GM19468 (cell line): ENCODE measurements around the gene EYA4.
"Not testable (repeated sequence)": the region's sequence is repeated elsewhere in the genome, so short reads cannot be mapped to it uniquely, and the experiment has no call there.

ENCODE experiments used
- ATAC-seq: cut with Tn5 transposase; IDR thresholded peaks from one replicate; pipeline ENCODE4 v1.9.1; 2021; ENCODE audit warnings: mild to moderate bottlenecking, moderate library complexity, moderate number of reproducible peaks; ENCODE audit not compliant: unreplicated experiment; ENCODE audit errors: extremely low read depth

The EYA4 gene

DNA sequence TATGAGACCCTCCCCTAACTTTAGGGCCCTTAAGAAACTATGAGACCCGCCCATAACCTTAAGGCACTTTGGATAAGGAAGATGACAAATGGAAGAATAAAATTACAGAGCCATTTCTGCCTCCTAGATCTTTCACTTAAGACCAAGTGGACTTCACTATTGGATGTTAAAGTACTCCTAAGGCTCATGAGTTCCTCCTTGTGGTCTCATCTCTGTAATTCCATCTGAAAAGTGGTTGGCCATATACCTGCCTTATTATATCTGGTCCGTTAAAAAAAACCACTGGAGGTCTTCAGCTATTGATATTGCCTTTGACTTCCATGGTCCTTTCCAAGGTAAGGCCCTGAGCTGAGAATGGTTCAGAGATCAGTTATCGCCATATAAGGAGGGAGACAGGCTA is 310.3 kb downstream of the EYA4 start:
- no peak for ATAC-seq

DNA sequence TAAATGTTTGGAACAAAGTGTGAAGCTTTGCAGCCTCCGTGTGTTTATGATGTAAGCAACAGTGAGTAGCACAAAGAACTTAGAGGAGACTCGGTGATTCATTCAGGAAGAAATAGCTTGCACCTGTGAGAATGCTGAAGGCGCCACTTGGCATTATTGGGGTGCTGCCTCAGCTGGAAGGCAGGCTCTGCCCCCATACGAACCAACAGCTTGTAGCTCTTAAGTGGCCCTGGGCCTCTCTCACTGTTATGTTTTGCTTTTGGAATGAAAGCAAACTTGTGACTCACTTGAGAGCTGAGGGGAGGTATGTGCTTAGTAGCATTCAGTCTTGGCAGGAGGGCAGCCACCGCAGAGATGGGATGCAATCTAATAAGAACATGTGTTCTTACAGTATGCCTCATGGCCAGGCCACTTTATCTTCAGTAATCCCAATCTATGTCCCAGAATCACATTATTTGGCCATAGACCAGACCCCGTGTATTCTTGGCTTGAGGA is 310.7 kb downstream of the EYA4 start:
- no peak for ATAC-seq

DNA sequence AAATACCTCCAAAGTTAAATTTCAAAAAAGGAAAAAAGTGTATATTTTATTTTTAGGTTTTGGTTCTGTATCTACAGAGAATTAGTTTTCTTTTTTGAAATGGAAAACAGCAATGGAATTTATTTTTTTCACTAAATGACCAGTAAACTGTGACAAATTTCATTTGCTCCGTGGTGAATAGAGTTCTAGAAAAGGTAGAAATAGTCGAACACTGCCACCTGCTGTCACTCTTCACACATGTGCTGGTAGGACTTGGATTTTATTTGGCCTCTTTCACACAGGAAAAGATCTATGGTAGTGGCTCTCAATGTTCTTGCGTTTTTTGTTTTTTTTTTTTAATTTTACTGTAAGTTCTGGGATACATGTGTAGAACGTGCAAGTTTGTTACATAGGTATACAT is 312.5 kb downstream of the EYA4 start:
- ATAC-seq: no peak

DNA sequence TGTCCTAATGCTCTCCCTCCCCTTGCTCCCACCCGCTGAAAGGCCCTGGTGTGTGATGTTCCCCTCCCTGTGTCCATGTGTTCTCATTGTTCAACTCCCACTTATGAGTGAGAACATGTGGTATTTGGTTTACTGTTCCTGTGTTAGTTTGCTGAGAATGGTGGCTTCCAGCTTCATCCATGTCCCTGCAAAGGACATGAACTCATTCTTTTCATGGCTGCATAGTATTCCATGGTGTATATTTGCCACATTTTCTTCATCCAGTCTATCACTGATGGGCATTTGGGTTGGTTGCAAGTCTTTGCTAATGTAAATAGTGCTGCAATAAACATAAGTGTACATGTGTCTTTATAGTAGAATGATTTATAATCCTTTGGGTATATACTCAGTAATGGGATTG is 313.0 kb downstream of the EYA4 start:
- ATAC-seq: not testable (repeated sequence)

DNA sequence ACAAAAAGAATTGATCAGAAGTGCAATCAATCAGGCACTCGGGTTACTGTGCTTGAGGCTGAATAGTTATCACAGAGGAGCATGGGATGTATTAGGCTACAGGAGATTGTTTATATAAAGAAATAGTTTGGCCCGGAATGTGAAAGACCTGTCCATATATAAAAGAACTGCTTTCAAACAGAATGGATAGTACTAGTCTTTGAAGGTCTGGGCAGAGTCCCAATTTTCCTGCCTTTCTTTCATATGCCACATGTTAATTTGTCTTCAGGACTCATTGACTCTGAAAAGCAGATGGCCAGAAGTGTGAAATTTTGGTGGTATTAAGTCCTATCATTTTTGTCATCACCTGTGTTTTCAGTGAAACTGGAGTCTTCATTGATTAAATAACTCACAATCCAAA is 314.5 kb downstream of the EYA4 start:
- no peak for ATAC-seq

DNA sequence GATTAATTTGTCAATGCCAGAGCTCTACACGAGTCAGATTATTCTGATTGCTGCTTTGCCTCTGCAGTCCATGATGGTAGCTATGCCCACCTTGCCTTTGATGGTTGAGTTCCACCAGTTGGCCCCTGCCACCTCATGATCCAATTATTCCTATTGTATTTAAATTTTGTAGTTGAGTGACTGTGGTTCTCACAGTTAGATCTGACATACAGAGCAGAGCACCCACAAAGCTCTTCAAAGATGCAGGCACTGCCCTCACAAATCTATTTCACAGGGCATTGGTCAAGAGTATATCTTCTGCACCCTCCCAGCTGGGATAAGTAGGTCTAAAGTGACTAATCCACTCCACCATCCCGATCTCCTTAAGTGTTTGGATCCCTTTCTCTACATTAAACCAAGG is 318.8 kb downstream of the EYA4 start:
- ATAC-seq: no peak

DNA sequence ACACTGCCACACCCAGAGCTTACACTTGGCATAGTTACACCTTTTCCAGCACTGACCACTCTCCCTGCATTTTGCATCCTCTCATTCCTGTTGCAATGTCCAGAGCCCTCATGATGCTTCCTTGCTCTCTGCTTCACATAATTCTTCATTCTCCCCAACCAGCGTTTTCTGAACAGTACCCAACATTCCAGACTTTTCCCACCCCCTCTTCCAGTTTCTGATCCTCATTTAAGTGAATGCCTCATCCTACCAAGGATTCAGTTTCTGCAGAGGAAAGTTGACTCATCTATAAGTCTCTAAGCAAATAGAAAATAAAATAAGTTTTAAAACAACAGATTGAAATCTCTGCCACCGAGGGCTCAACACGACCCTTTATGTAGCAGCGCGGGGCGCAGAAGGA is 326.5 kb downstream of the EYA4 start:
- ATAC-seq: no peak

DNA sequence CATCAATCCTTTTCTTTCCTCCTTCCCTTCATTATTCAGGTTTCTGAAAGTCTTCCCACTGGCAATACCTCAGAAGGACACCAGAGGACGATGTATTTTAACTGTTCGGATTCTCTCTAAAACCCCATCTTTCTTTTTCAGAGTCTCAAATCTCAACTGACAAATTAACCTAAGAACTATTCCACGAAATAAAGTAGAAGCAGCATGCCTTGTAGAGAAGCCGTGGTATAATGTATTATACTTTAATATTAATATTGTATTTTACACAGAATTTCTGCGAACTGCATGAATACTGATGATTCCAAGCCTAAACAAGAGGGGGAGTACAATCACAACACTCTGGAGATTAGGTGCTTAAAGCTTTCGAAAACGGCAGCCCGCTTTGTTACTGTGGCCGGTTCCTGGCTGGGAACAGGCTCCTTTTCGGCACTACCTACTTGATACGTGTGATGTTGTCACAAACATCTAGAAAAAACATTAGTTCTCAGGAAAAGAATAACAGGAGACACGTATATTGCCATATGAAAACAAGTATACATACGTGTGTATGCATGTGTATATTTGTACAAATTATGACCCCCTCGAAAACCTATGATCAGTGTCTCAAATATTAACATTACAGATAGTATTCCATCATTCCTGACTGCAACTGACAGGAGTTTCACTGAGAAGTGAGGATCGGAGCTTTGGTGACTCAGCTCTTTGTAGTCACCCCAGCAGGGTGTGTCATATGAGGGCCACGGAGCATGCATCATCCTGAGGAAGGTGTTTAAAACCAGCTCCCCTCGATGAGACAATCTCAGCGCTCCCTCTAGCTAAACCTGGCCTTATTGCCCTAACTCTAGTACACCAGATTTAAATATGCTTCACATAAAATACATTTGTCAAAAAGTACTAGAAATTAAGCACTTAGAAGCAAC is 328.1 kb downstream of the EYA4 start:
- ATAC-seq: no peak

DNA sequence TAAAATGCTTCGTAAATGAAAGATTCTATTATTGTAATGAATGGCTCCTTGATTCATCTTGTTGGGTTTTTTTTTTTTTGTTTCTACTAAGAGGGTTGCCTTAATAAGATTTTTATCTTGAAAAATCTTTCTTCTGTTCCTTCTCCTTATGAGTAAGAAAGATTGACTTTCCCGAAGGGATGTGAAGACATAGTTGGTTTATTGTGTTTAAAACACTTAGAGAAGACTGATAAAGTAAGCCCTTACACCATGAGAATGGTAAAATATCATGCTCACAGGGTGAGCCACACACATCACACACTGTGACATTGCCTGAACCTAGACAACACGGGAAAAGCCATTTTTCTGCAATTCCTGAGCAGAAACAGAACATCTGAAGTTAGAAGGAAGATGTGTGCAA is 330.5 kb downstream of the EYA4 start:
- no peak for ATAC-seq

DNA sequence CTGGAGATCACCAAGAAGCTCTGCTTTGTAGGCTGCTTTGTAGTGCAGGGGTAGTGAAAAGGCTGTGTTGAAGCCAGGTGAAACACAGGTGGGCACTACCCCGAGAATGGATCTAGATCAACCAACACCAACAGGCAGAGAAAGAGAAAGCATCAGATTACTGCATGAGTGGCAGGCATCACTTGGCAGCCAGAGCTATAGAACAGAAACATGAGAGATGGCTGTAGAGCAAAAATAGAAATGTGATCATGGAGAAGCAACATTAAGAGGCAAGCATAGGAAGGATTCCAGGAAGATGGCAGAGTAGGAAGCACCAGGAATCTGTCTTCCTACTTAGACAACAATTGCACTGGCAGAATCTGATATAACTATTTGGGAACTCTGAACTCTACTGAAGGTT is 336.7 kb downstream of the EYA4 start:
- ATAC-seq: no peak
